GM19468 (cell line): Measurements from ENCODE around the gene CHRNA7.
"Not testable (repeated sequence)": the region's sequence is repeated elsewhere in the genome, so short reads cannot be mapped to it uniquely, and the experiment has no call there.

Experiments used
- ATAC-seq: cut with Tn5 transposase; IDR thresholded peaks from one replicate; pipeline ENCODE4 v1.9.1; 2021; ENCODE audit warnings: mild to moderate bottlenecking, moderate library complexity, moderate number of reproducible peaks; ENCODE audit not compliant: unreplicated experiment; ENCODE audit errors: extremely low read depth

Gene CHRNA7

DNA sequence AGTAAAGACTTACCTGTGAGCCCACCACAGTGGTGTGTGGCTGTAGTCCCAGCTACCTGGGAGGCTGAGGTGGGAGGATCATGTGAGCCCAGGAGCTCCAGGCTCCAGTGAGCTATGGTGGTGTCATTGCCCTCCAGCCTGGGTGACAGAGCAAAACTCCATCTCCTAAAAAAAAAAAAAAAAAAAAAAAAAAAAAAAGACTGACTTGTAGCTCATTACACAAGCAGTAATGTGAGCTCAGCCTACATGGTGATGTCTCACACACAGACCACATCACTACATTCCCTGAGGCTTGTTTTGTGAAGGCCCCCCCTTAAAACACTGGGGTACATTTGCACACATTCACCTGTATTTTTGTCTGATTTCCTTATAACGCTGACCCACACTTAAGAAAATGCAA is 134.4 kb downstream of the CHRNA7 start:
- not testable (repeated sequence) for ATAC-seq

GRCh38 chr15:32165775-32166174 is 135.5 kb downstream of the CHRNA7 start:
- not testable (repeated sequence) for ATAC-seq

DNA sequence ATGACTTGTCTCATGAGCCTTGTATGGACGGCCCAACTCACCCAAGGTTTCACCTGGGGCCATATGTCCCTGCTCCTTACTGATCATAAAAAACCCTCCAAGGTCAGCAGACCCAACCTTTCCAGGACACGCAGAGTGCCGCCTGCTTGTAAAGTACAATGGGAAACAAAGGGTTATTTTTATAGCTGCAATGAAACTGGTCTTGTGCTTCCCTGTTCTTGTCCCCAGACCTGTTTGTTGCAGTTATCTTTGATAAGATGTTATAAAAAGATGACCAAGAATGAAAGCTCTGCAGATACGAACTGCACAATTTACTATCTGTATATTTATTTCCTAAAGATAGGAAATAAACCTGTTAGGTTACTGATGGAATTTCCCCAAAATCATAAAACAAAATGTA is 136.0 kb downstream of the CHRNA7 start:
- not testable (repeated sequence) for ATAC-seq

DNA sequence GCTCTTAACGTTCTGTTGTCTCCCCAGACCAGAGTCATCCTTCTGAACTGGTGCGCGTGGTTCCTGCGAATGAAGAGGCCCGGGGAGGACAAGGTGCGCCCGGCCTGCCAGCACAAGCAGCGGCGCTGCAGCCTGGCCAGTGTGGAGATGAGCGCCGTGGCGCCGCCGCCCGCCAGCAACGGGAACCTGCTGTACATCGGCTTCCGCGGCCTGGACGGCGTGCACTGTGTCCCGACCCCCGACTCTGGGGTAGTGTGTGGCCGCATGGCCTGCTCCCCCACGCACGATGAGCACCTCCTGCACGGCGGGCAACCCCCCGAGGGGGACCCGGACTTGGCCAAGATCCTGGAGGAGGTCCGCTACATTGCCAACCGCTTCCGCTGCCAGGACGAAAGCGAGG is 137.6 kb downstream of the CHRNA7 start:
- ATAC-seq = not testable (repeated sequence)

DNA sequence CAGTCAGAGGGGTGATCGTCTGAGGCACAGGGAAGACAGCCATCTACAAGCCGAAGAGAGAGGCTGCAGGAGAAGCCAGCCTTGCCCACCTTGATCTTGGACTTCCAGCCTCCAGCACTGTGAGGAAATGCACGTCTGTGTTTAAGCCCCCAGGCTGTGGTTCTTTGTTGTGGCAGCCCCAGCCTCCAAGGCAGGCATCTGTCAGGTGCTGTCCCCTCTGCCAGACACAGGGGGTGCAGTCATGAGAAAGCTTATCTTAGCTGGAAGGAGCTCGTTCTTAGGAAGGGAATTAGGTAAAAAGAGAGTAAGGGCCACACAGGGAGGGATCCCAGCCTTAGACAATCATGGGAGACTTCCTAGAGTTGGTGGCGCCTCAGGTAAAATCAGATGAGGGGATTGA is 150.3 kb downstream of the CHRNA7 start:
- ATAC-seq = not testable (repeated sequence)

DNA sequence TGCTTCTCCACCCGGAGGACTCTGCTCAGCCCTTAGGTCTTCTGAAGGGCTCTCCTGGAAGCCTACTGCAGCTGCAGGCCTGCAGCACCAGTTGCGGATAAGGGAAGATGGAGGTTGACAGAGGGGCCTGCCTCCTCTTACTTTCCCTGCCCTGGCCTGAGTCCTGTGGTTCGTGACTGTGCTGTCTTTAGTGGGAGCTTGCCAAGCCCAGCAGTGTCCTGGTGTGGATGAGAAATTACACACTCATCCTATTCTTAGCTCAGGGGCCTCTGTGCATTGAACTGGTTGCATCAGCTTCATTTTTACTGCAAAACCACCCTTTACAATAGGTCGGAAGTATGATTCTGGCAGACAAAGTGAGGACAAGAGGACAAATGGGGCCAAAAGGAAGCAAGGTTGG is 163.5 kb downstream of the CHRNA7 start:
- not testable (repeated sequence) for ATAC-seq

- not testable (repeated sequence) for ATAC-seq
Observed at GRCh38 chr15:32196206-32196605, 165.9 kb downstream of the CHRNA7 start.

GRCh38 chr15:32198938-32199337 is 168.6 kb downstream of the CHRNA7 start:
- ATAC-seq = not testable (repeated sequence)

DNA sequence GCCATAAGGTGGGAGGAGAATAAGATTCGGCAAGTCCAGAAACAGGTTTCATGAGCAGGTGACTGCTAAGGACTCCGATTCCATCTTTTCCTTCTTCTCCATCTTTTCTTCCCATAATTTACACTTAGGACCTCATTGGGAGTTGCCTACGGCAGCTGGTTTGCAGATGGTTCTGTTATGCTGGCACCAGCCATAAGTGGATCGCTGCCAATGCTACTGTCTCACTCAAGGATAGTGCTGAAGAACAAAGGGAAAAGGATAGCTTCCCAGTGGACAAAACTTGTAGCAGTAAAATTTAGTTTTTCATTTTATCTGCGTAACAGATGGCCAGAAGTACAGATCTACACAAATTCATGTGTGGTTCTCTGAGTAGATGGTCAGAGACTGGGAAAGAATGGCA is 178.8 kb downstream of the CHRNA7 start:
- not testable (repeated sequence) for ATAC-seq

DNA sequence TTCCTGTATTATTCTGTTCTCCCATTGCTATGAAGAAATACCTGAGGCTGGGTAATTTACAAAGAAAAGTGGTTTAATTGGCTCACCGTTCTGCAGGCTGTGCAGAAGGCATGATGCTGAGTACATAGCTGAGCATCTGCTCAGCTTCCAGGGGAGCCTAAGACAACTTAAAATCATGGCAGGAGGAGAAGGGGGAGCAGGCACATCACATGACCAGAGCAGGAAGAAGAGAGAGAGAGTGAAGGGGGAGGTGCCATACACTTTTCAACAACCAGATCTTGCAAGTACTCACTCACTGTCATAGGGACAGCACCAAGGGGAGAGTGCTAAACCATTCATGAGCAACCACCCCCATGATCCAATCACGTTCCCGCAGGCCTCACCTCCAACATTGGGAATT is 188.4 kb downstream of the CHRNA7 start:
- ATAC-seq = no peak
